H1 (cell line): ENCODE results near the gene MTPN. TPM values are rescaled to one million over a fixed set of nuclear protein-coding genes. Genes with fewer than 3 reads are reported as not detected.

Source experiments
- CTCF ChIA-PET: fragments of 300-600 bp; sonication (Branson Sonifier 250); formaldehyde crosslinking; loops from one replicate; lab custom pipeline; 2021; ENCODE audit not compliant: partially characterized antibody; lab: Charles Lee
- POLR2A ChIA-PET: fragments of 300-600 bp; sonication (Branson Sonifier 250); formaldehyde crosslinking; loops from one replicate; lab custom pipeline; 2021; ENCODE audit warnings: inconsistent platforms; ENCODE audit not compliant: partially characterized antibody; lab: Charles Lee
- DNase-seq, 2 experiments: peaks; one replicate each; pipeline versions ENCODE4 v3.0.0 to v3.0.0-alpha.2; 2010 to 2022; ENCODE audit warnings: low spot score in 2 of 2, low read depth in 1 of 2, mixed read lengths in 1 of 2
- FAIRE-seq: peaks from 2 replicates; lab custom pipeline; 2011; peaks lifted over from hg19 to GRCh38; lab: Jason Lieb, UNC
- H2AFZ ChIP-seq: 2 replicates; pipeline ENCODE4 v1.8.1; 2012; ENCODE audit warnings: low read length, inconsistent platforms
- H2AK5ac ChIP-seq: 2 replicates; pipeline ENCODE4 v1.6.1; 2013; ENCODE audit warnings: low read depth, low read length
- H2BK120ac ChIP-seq: replicated peaks from 2 replicates; pipeline ENCODE3; 2013; ENCODE audit warnings: low read depth, low read length, inconsistent platforms
- H2BK12ac ChIP-seq: 2 replicates; pipeline ENCODE4 v1.6.1; 2013; ENCODE audit warnings: low read depth, low read length
- H2BK15ac ChIP-seq: 2 replicates; pipeline ENCODE4 v1.6.1; 2013; ENCODE audit warnings: low read length
- H2BK20ac ChIP-seq: 2 replicates; pipeline ENCODE4 v1.6.1; 2013; ENCODE audit warnings: low read length
- H2BK5ac ChIP-seq: 2 replicates; pipeline ENCODE4 v1.6.1; 2013; ENCODE audit warnings: low read depth, low read length
- H3K14ac ChIP-seq: 2 replicates; pipeline ENCODE4 v1.6.1; 2013; ENCODE audit warnings: inconsistent platforms; ENCODE audit not compliant: insufficient read length
- H3K18ac ChIP-seq: 2 replicates; pipeline ENCODE4 v1.6.1; 2013; ENCODE audit warnings: low read length; ENCODE audit errors: extremely low read depth
- H3K23ac ChIP-seq: 2 replicates; pipeline ENCODE4 v1.6.1; 2013; ENCODE audit warnings: inconsistent platforms; ENCODE audit not compliant: insufficient read length
- H3K23me2 ChIP-seq: 2 replicates; pipeline ENCODE4 v1.6.1; 2013; ENCODE audit warnings: low read depth, low read length
- H3K27ac ChIP-seq: 2 replicates; pipeline ENCODE4 v1.6.1; 2011; ENCODE audit warnings: low read depth, low read length, inconsistent platforms
- H3K27me3 ChIP-seq, 4 experiments: replicated peaks in 1 of 4; 1 replicate in 1 of 4; 2 replicates in 3 of 4; pipeline versions ENCODE4 v1.6.1 to v1.8.1; 2011 to 2013; ENCODE audit warnings: low read length in 3 of 4, mild to moderate bottlenecking in 3 of 4, inconsistent platforms in 2 of 4, mixed read lengths in 2 of 4, moderate library complexity in 1 of 4; ENCODE audit not compliant: control insufficient read depth in 3 of 4, insufficient read depth in 3 of 4; ENCODE audit errors: extremely low read depth in 1 of 4
- H3K36me3 ChIP-seq, 4 experiments: 2 replicates each; pipeline versions ENCODE4 v1.6.1 to v1.8.1; 2011 to 2013; ENCODE audit warnings: mild to moderate bottlenecking in 4 of 4, low read length in 3 of 4, moderate library complexity in 2 of 4, control low read depth in 1 of 4, inconsistent platforms in 1 of 4; ENCODE audit not compliant: insufficient read depth in 4 of 4, control insufficient read depth in 2 of 4
- H3K4ac ChIP-seq: replicated peaks from 2 replicates; pipeline ENCODE3; 2013; ENCODE audit warnings: low read length, low read depth, mixed read lengths, inconsistent platforms; ENCODE audit not compliant: insufficient read length
- H3K4me1 ChIP-seq, 4 experiments: replicated peaks in 1 of 4; 1 replicate in 1 of 4; 2 replicates in 3 of 4; pipeline versions ENCODE4 v1.6.1 to v1.8.1; 2011 to 2013; ENCODE audit warnings: low read length in 3 of 4, inconsistent platforms in 2 of 4, mixed read lengths in 1 of 4; ENCODE audit not compliant: insufficient read depth in 4 of 4, control insufficient read depth in 3 of 4
- H3K4me2 ChIP-seq, 2 experiments: 2 replicates each; pipeline versions ENCODE4 v1.6.1 to v1.8.1; 2011 to 2013; ENCODE audit warnings: low read depth in 2 of 2, low read length in 2 of 2, control low read depth in 1 of 2, inconsistent platforms in 1 of 2, mild to moderate bottlenecking in 1 of 2; ENCODE audit not compliant: insufficient read depth in 1 of 2
- H3K4me3 ChIP-seq, 4 experiments: fragments of 200-600, 300-600 bp in 1 of 4; sonication (generic), shearing (Covaris generic), sonication (Bioruptor Twin) in 1 of 4; 2 replicates each; pipeline versions ENCODE4 v1.5.1 to v1.8.1; 2011 to 2016; ENCODE audit warnings: low read length in 4 of 4, low read depth in 3 of 4, control low read depth in 2 of 4, inconsistent platforms in 2 of 4, mild to moderate bottlenecking in 2 of 4, mixed read lengths in 1 of 4, moderate library complexity in 1 of 4; ENCODE audit not compliant: insufficient read depth in 2 of 4; ENCODE audit errors: extremely low read depth in 1 of 4
- H3K56ac ChIP-seq: replicated peaks from 2 replicates; pipeline ENCODE3; 2013; ENCODE audit warnings: low read depth, mild to moderate bottlenecking, mixed read lengths, low read length, inconsistent platforms; ENCODE audit not compliant: insufficient read length
- H3K79me1 ChIP-seq: 2 replicates; pipeline ENCODE4 v1.6.1; 2013; ENCODE audit warnings: low read depth, low read length, control low read depth
- H3K79me2 ChIP-seq, 2 experiments: 2 replicates each; pipeline versions ENCODE4 v1.6.1 to v1.8.1; 2012 to 2013; ENCODE audit warnings: low read length in 2 of 2, mild to moderate bottlenecking in 2 of 2, inconsistent platforms in 1 of 2; ENCODE audit not compliant: insufficient read depth in 2 of 2, control insufficient read depth in 1 of 2
- H3K9ac ChIP-seq, 4 experiments: replicated peaks in 1 of 4; 1 replicate in 1 of 4; 2 replicates in 3 of 4; pipeline versions ENCODE4 v1.6.1 to v1.8.1; 2011 to 2013; ENCODE audit warnings: low read depth in 3 of 4, low read length in 3 of 4, control low read depth in 2 of 4, mild to moderate bottlenecking in 2 of 4, moderate library complexity in 2 of 4, inconsistent platforms in 1 of 4; ENCODE audit errors: extremely low read depth in 1 of 4
- H3K9me3 ChIP-seq, 2 experiments: 2 replicates each; pipeline versions ENCODE4 v1.6.1 to v1.8.1; 2012 to 2013; ENCODE audit warnings: mild to moderate bottlenecking in 2 of 2, moderate library complexity in 2 of 2, control low read depth in 1 of 2, inconsistent platforms in 1 of 2, low read depth in 1 of 2, low read length in 1 of 2, mixed read lengths in 1 of 2; ENCODE audit not compliant: insufficient read depth in 2 of 2
- H4K20me1 ChIP-seq, 2 experiments: replicated peaks in 1 of 2; 2 replicates each; pipeline versions ENCODE3 to v1.8.1; 2011 to 2013; ENCODE audit warnings: inconsistent platforms in 2 of 2, low read length in 2 of 2, mild to moderate bottlenecking in 1 of 2; ENCODE audit not compliant: insufficient read depth in 2 of 2, control insufficient read depth in 1 of 2
- H4K5ac ChIP-seq: 2 replicates; pipeline ENCODE4 v1.6.1; 2013; ENCODE audit warnings: low read length, low read depth, mixed read lengths, inconsistent platforms; ENCODE audit not compliant: insufficient read length
- H4K8ac ChIP-seq: 2 replicates; pipeline ENCODE4 v1.8.0; 2013; ENCODE audit warnings: mild to moderate bottlenecking, moderate library complexity, low read length, inconsistent platforms; ENCODE audit not compliant: insufficient read depth; ENCODE audit errors: extremely low read depth
- H4K91ac ChIP-seq: replicated peaks from 2 replicates; pipeline ENCODE3; 2013; ENCODE audit warnings: low read length, mixed read lengths, inconsistent platforms; ENCODE audit not compliant: insufficient read length
- HDAC2 ChIP-seq, 2 experiments: fragments of 300-600 bp in 1 of 2; sonication (generic) in 1 of 2; IDR thresholded peaks; 2 replicates each; pipeline ENCODE4 v1.6.1; 2011 to 2012; ENCODE audit warnings: low read depth in 2 of 2, low read length in 2 of 2, mild to moderate bottlenecking in 2 of 2, moderate library complexity in 2 of 2, borderline replicate concordance in 1 of 2, inconsistent platforms in 1 of 2
- JUND ChIP-seq: IDR thresholded peaks from 2 replicates; pipeline ENCODE4 v1.6.1; 2011; ENCODE audit warnings: mild to moderate bottlenecking, improper control_type of control experiment, low read length
- WGBS, 2 experiments: shearing (Covaris generic) in 1 of 2; methylation state at CpG; one replicate each; pipeline versions ENCODE4 v1.1.6 to v1.1.7; 2013 to 2015; ENCODE audit warnings: low lambda C conversion rate in 2 of 2, mixed read lengths in 2 of 2, inconsistent platforms in 1 of 2, low coverage in 1 of 2, missing lambda C conversion rate in 1 of 2; ENCODE audit not compliant: insufficient replicate concordance in 2 of 2, insufficient coverage in 1 of 2, insufficient read length in 1 of 2; ENCODE audit errors: extremely low coverage in 1 of 2, missing lambda C conversion rate in 1 of 2; 5-methylcytosine and 5-hydroxymethylcytosine counted together
- polyA plus RNA-seq, 7 experiments: library from polyadenylated mRNA; depleted of rRNA in 3 of 7; stranded (reverse) in 5 of 7; unstranded in 2 of 7; fragments of >200 nt in 5 of 7; fragments of 200-250 nt in 2 of 7; gene quantifications; 1 replicate in 5 of 7; 2 replicates in 1 of 7; 4 replicates in 1 of 7; pipeline versions ENCODE4 v1.2.1 to v1.2.3, GENCODE V29; 2011 to 2013; ENCODE audit warnings: missing spikeins in 2 of 7, mixed read lengths in 2 of 7
- total RNA-seq: library from RNA; stranded (reverse); fragmentation: NEBNext Ultra II Directional; extraction: Animal tissue kit (Norgen Biotek cat#: 25700); gene quantifications from 2 replicates; pipeline ENCODE4 v1.2.1, GENCODE V29; 2021

Gene MTPN
- total and polyA plus RNA-seq, 2 of the 8 experiments (the other 6 are each of a cell fraction or from before 2014, with no cell fraction given) = 33.0 to 101 TPM

GRCh38 chr7:136002802-136003201 is 25.6 kb upstream of the MTPN start:
- no peak overlapping the region for H2AFZ ChIP-seq
- H3K79me1 ChIP-seq = no peaks in the 10 kb centered on the region
- H2BK120ac ChIP-seq = no peak overlapping the region
- H3K56ac ChIP-seq = no peak overlapping the region
- H3K23ac ChIP-seq = no peak overlapping the region
- no peaks in the 10 kb centered on the region for H3K27me3 ChIP-seq
- no peak overlapping the region for H2AK5ac ChIP-seq
- WGBS, 2 experiments = 71% methylated on average over 1 of the region's 1 CpG; no CpG with 5 or more reads in 1 of the 2 experiments
- H3K9ac ChIP-seq = no peak overlapping the region
- no peaks in the 10 kb centered on the region for H3K9me3 ChIP-seq
- H3K4me1 ChIP-seq = no peaks in the 10 kb centered on the region
- H3K14ac ChIP-seq = no peak overlapping the region
- H3K4ac ChIP-seq = no peak overlapping the region
- TF ChIP-seq HDAC2 (IDR thresholded peaks at IDR 0.05; ENCODE audit: borderline replicate concordance in 1 of 2, low read depth in 2 of 2, low read length in 2 of 2) = no peak
- TF ChIP-seq JUND = no peak
- H3K23me2 ChIP-seq = 0 out of 2 replicates have a peak, but pooled peaks cover 3% of the 10 kb centered on the region
- no peak overlapping the region for H4K5ac ChIP-seq
- no peak overlapping the region for H2BK12ac ChIP-seq
- no peak overlapping the region for H2BK20ac ChIP-seq
- H4K91ac ChIP-seq = no peak overlapping the region
- no peak overlapping the region for H3K4me3 ChIP-seq
- H3K79me2 ChIP-seq = no peaks in the 10 kb centered on the region
- H4K8ac ChIP-seq = no peak overlapping the region
- FAIRE-seq = no peak
- ChIA-PET POLR2A (no interaction called here), CTCF (interaction anchor here (1.1 kb wide), 2 partner anchors 56 to 202 kb away, joined by 3 read pairs; no protein-coding TSS in a partner anchor)
- no peak overlapping the region for H3K27ac ChIP-seq
- no peaks in the 10 kb centered on the region for H4K20me1 ChIP-seq
- H3K4me2 ChIP-seq = no peak overlapping the region
- no peak overlapping the region for H2BK15ac ChIP-seq
- no peak for DNase-seq
- H3K18ac ChIP-seq = no peak overlapping the region
- H3K36me3 ChIP-seq = no peaks in the 10 kb centered on the region; a peak in 1 of 8 replicates
- H2BK5ac ChIP-seq = no peak overlapping the region
